ENCODE results near the gene ALS2CL.
A peak's percentile ranks its signal among the peaks of the same experiment; 100 is the strongest.
"Not testable (repeated sequence)": the region's sequence is repeated elsewhere in the genome, so short reads cannot be mapped to it uniquely, and the experiment has no call there.

Gene ALS2CL

GRCh38 chr3:46693038-46693891 lies at the start of gene ALS2CL:
Gene ALS2CL, minus strand, starts transcription at chr3:46693679. Its CDS starts 4,239 bp downstream, at chr3:46689440.
- DNase-seq: peak; percentile 3

GRCh38 chr3:46742992-46743585 lies 49.6 kb upstream of the ALS2CL start:
- no peak for DNase-seq

GRCh38 chr3:46739565-46739964 lies 46.1 kb upstream of the ALS2CL start:
- not testable (repeated sequence) for DNase-seq

- no peak for DNase-seq
Observed at GRCh38 chr3:46737329-46737731, 43.9 kb upstream of the ALS2CL start.

- no peak for DNase-seq
Observed at GRCh38 chr3:46736006-46736872, 42.8 kb upstream of the ALS2CL start.

- DNase-seq: no peak
Observed at GRCh38 chr3:46734773-46735172, 41.3 kb upstream of the ALS2CL start.

GRCh38 chr3:46733026-46733800 lies 39.7 kb upstream of the ALS2CL start:
- no peak for DNase-seq

- no peak for DNase-seq
Observed at GRCh38 chr3:46731795-46732194, 38.3 kb upstream of the ALS2CL start.

- no peak for DNase-seq
Observed at GRCh38 chr3:46730819-46731218, 37.3 kb upstream of the ALS2CL start.

- no peak for DNase-seq
Observed at GRCh38 chr3:46729038-46729437, 35.6 kb upstream of the ALS2CL start.

- no peak for DNase-seq
Observed at GRCh38 chr3:46725621-46726314, 32.3 kb upstream of the ALS2CL start.

- DNase-seq: no peak
Observed at GRCh38 chr3:46724424-46724823, 30.9 kb upstream of the ALS2CL start.

- no peak for DNase-seq
Observed at GRCh38 chr3:46722443-46722842, 29.0 kb upstream of the ALS2CL start.

- no peak for DNase-seq
Observed at GRCh38 chr3:46721009-46721408, 27.5 kb upstream of the ALS2CL start.

GRCh38 chr3:46719735-46720271 lies 26.3 kb upstream of the ALS2CL start:
- no peak for DNase-seq

GRCh38 chr3:46719044-46719565 lies 25.6 kb upstream of the ALS2CL start:
- DNase-seq: no peak

GRCh38 chr3:46717447-46718231 lies 24.2 kb upstream of the ALS2CL start, which contains the start of gene PRSS50:
Gene PRSS50, minus strand, starts transcription at chr3:46717869. Its CDS starts 45 bp downstream, at chr3:46717824.
- DNase-seq: peak; percentile 28

- DNase-seq: no peak
Observed at GRCh38 chr3:46716461-46717441, 23.3 kb upstream of the ALS2CL start.

- DNase-seq: no peak
Observed at GRCh38 chr3:46715507-46716175, 22.2 kb upstream of the ALS2CL start.
